NCI-H1930 (cell line): ENCODE results near the gene ADAMTS10.
"Not testable (repeated sequence)": the region's sequence is repeated elsewhere in the genome, so short reads cannot be mapped to it uniquely, and the experiment has no call there.

Source experiments
- DNase-seq, 2 experiments: peaks; one replicate each; lab custom pipeline; 2025; lab: John Stamatoyannopoulos, UW

Gene ADAMTS10

GRCh38 chr19:8593931-8594330 is 16.6 kb downstream of the ADAMTS10 start:
- no peak for DNase-seq

GRCh38 chr19:8592231-8593009 is 18.1 kb downstream of the ADAMTS10 start:
- DNase-seq: peak; percentile 46 to 52

GRCh38 chr19:8589177-8589714 is 21.3 kb downstream of the ADAMTS10 start:
- no peak for DNase-seq

GRCh38 chr19:8585894-8586750 is 24.4 kb downstream of the ADAMTS10 start:
- peak; percentile 30 to 43 for DNase-seq

- DNase-seq: no peak
Measured at GRCh38 chr19:8584965-8585893, 25.3 kb downstream of the ADAMTS10 start.

GRCh38 chr19:8580710-8581281 is 29.7 kb downstream of the ADAMTS10 start:
- peak; percentile 40 to 68 for DNase-seq

GRCh38 chr19:8578642-8579265 is 31.8 kb downstream of the ADAMTS10 start:
- peak in 1 of 2 experiments; percentile 41 for DNase-seq

- DNase-seq: no peak
Measured at GRCh38 chr19:8577741-8578140, 32.8 kb downstream of the ADAMTS10 start.

GRCh38 chr19:8577247-8577646 is 33.3 kb downstream of the ADAMTS10 start, which contains the start of gene MYO1F:
Gene MYO1F (minus strand): TSS chr19:8577442. CDS start chr19:8577309, 133 bp downstream.
- no peak for DNase-seq

GRCh38 chr19:8576273-8576993 is 34.1 kb downstream of the ADAMTS10 start:
- DNase-seq: no peak

- no peak for DNase-seq
Measured at GRCh38 chr19:8575467-8575997, 35.0 kb downstream of the ADAMTS10 start.

GRCh38 chr19:8574619-8574922 is 35.9 kb downstream of the ADAMTS10 start:
- DNase-seq: not testable (repeated sequence)

- no peak for DNase-seq
Measured at GRCh38 chr19:8573316-8573715, 37.2 kb downstream of the ADAMTS10 start.

- DNase-seq: no peak
Measured at GRCh38 chr19:8571006-8571411, 39.5 kb downstream of the ADAMTS10 start.

- DNase-seq: no peak
Measured at GRCh38 chr19:8569066-8569771, 41.3 kb downstream of the ADAMTS10 start.

GRCh38 chr19:8567522-8568172 is 42.9 kb downstream of the ADAMTS10 start:
- no peak for DNase-seq

GRCh38 chr19:8566855-8567254 is 43.7 kb downstream of the ADAMTS10 start:
- DNase-seq: no peak

GRCh38 chr19:8564866-8565265 is 45.6 kb downstream of the ADAMTS10 start:
- DNase-seq: not testable (repeated sequence)
